ENCODE data around the gene C3orf33.

The C3orf33 gene

GRCh38 chr3:155744010-155744625, 62.0 kb downstream of the C3orf33 start:
- peak in 1 of 2 donors; percentile 8 for DNase-seq (ENCODE audit: extremely low read depth in 1 of 2, low read depth in 1 of 2)

- DNase-seq (ENCODE audit: extremely low read depth in 1 of 2, low read depth in 1 of 2), result no peak
Observed at GRCh38 chr3:155743606-155744005, 62.5 kb downstream of the C3orf33 start.

GRCh38 chr3:155742349-155742965, 63.6 kb downstream of the C3orf33 start:
- DNase-seq (ENCODE audit: extremely low read depth in 1 of 2, low read depth in 1 of 2), result no peak

- DNase-seq (ENCODE audit: extremely low read depth in 1 of 2, low read depth in 1 of 2), result no peak
Observed at GRCh38 chr3:155741603-155742002, 64.5 kb downstream of the C3orf33 start.

GRCh38 chr3:155741101-155741500, 65.0 kb downstream of the C3orf33 start:
- no peak for DNase-seq (ENCODE audit: extremely low read depth in 1 of 2, low read depth in 1 of 2)

GRCh38 chr3:155739154-155739553, 66.9 kb downstream of the C3orf33 start:
- DNase-seq (ENCODE audit: extremely low read depth in 1 of 2, low read depth in 1 of 2), result no peak

GRCh38 chr3:155738580-155739076, 67.5 kb downstream of the C3orf33 start:
- DNase-seq (ENCODE audit: extremely low read depth in 1 of 2, low read depth in 1 of 2), result no peak

GRCh38 chr3:155737844-155738460, 68.1 kb downstream of the C3orf33 start:
- no peak for DNase-seq (ENCODE audit: extremely low read depth in 1 of 2, low read depth in 1 of 2)

- DNase-seq (ENCODE audit: extremely low read depth in 1 of 2, low read depth in 1 of 2), result no peak
Observed at GRCh38 chr3:155736381-155736780, 69.7 kb downstream of the C3orf33 start.

GRCh38 chr3:155730843-155731242, 75.2 kb downstream of the C3orf33 start:
- no peak for DNase-seq (ENCODE audit: extremely low read depth in 1 of 2, low read depth in 1 of 2)

- DNase-seq (ENCODE audit: extremely low read depth in 1 of 2, low read depth in 1 of 2), result no peak
Observed at GRCh38 chr3:155727836-155728235, 78.2 kb downstream of the C3orf33 start.

- DNase-seq (ENCODE audit: extremely low read depth in 1 of 2, low read depth in 1 of 2), result no peak
Observed at GRCh38 chr3:155714295-155714718, 91.8 kb downstream of the C3orf33 start.

All from activated CD8-positive, alpha-beta memory T cell treated with anti-CD3 and anti-CD28 coated beads for 1 hour (primary cell).